GM19193 (cell line): ENCODE results near the gene SPATA31D4.
"Not testable (repeated sequence)": the region's sequence is repeated elsewhere in the genome, so short reads cannot be mapped to it uniquely, and the experiment has no call there.

Experiments used
- POLR2A ChIP-seq: IDR thresholded peaks from 4 replicates; pipeline ENCODE4 v1.6.1; 2011; ENCODE audit not compliant: insufficient read depth, insufficient read length; ENCODE audit errors: extremely low read depth

The SPATA31D4 gene

GRCh38 chr9:81928305-81928704 lies at the start of gene SPATA31D4:
TSS of gene SPATA31D4 (plus strand) at chr9:81928428. CDS start at chr9:81928514, 86 bp downstream.
- not testable (repeated sequence) for TF ChIP-seq POLR2A

- TF ChIP-seq POLR2A = no peak
Observed at GRCh38 chr9:81878530-81878929, 49.7 kb upstream of the SPATA31D4 start.

- TF ChIP-seq POLR2A = no peak
Observed at GRCh38 chr9:81879501-81879916, 48.7 kb upstream of the SPATA31D4 start.

GRCh38 chr9:81885602-81886001 lies 42.6 kb upstream of the SPATA31D4 start:
- TF ChIP-seq POLR2A = no peak

- no peak for TF ChIP-seq POLR2A
Observed at GRCh38 chr9:81886665-81887064, 41.6 kb upstream of the SPATA31D4 start.

GRCh38 chr9:81890104-81890503 lies 38.1 kb upstream of the SPATA31D4 start:
- no peak for TF ChIP-seq POLR2A

- TF ChIP-seq POLR2A = no peak
Observed at GRCh38 chr9:81892440-81892839, 35.8 kb upstream of the SPATA31D4 start.

GRCh38 chr9:81893929-81894328 lies 34.3 kb upstream of the SPATA31D4 start:
- no peak for TF ChIP-seq POLR2A

GRCh38 chr9:81894891-81895290 lies 33.3 kb upstream of the SPATA31D4 start:
- TF ChIP-seq POLR2A = no peak

GRCh38 chr9:81896070-81896469 lies 32.2 kb upstream of the SPATA31D4 start:
- no peak for TF ChIP-seq POLR2A

GRCh38 chr9:81898851-81899250 lies 29.4 kb upstream of the SPATA31D4 start:
- no peak for TF ChIP-seq POLR2A

- TF ChIP-seq POLR2A = no peak
Observed at GRCh38 chr9:81902196-81902595, 26.0 kb upstream of the SPATA31D4 start.

GRCh38 chr9:81902626-81903025 lies 25.6 kb upstream of the SPATA31D4 start:
- TF ChIP-seq POLR2A = no peak

- no peak for TF ChIP-seq POLR2A
Observed at GRCh38 chr9:81906671-81907070, 21.6 kb upstream of the SPATA31D4 start.

GRCh38 chr9:81912135-81912534 lies 16.1 kb upstream of the SPATA31D4 start:
- TF ChIP-seq POLR2A = no peak

- no peak for TF ChIP-seq POLR2A
Observed at GRCh38 chr9:81915801-81916505, 12.3 kb upstream of the SPATA31D4 start.

GRCh38 chr9:81943393-81943792 lies 15.2 kb downstream of the SPATA31D4 start, which contains the start of gene SPATA31D3:
TSS of gene SPATA31D3 (plus strand) at chr9:81943500. CDS start at chr9:81943586, 86 bp downstream.
- not testable (repeated sequence) for TF ChIP-seq POLR2A
